Dermis blood vessel endothelial cell (primary cell): ENCODE results near the gene DNAJC15. TPM values are rescaled to one million over a fixed set of nuclear protein-coding genes. Genes with fewer than 3 reads are reported as not detected.
A peak's percentile ranks its signal among the peaks of the same experiment; 100 is the strongest.
"Not testable (repeated sequence)": the region's sequence is repeated elsewhere in the genome, so short reads cannot be mapped to it uniquely, and the experiment has no call there.

Source experiments
- DNase-seq: peaks from one replicate; pipeline ENCODE4 v3.0.0; 2010
- total RNA-seq: library from RNA; depleted of rRNA; stranded (reverse); fragments of >200 nt; gene quantifications from 2 replicates; pipeline ENCODE4 v1.2.3, GENCODE V29; 2014

DNAJC15 gene
- total RNA-seq, 1 donor from 2014 or later: 4.9 TPM

- peak; percentile 50 for DNase-seq
Observed at GRCh38 chr13:43005460-43006236, 17.7 kb upstream of the DNAJC15 start.

GRCh38 chr13:43006893-43007631, 16.3 kb upstream of the DNAJC15 start:
- DNase-seq: no peak

- no peak for DNase-seq
Observed at GRCh38 chr13:43008596-43008995, 14.8 kb upstream of the DNAJC15 start.

- DNase-seq: no peak
Observed at GRCh38 chr13:43009506-43009905, 13.9 kb upstream of the DNAJC15 start.

- DNase-seq: no peak
Observed at GRCh38 chr13:43014162-43014561, 9.2 kb upstream of the DNAJC15 start.

GRCh38 chr13:43016226-43016625, 7.2 kb upstream of the DNAJC15 start:
- no peak for DNase-seq

- DNase-seq: no peak
Observed at GRCh38 chr13:43019811-43020210, 3.6 kb upstream of the DNAJC15 start.

- no peak for DNase-seq
Observed at GRCh38 chr13:43020794-43021193, 2.6 kb upstream of the DNAJC15 start.

GRCh38 chr13:43021926-43022670, 1.3 kb upstream of the DNAJC15 start:
- no peak for DNase-seq

- DNase-seq: no peak
Observed at GRCh38 chr13:43022934-43023288, 475 bp upstream of the DNAJC15 start.

- DNase-seq: no peak
Observed at GRCh38 chr13:43026262-43026661, 2.9 kb downstream of the DNAJC15 start.

GRCh38 chr13:43030548-43030947, 7.2 kb downstream of the DNAJC15 start:
- DNase-seq: no peak

GRCh38 chr13:43031881-43032280, 8.5 kb downstream of the DNAJC15 start:
- no peak for DNase-seq

GRCh38 chr13:43033038-43033437, 9.7 kb downstream of the DNAJC15 start:
- no peak for DNase-seq

GRCh38 chr13:43036351-43037250, 13.2 kb downstream of the DNAJC15 start:
- DNase-seq: no peak

- DNase-seq: no peak
Observed at GRCh38 chr13:43039966-43040365, 16.6 kb downstream of the DNAJC15 start.

GRCh38 chr13:43040581-43041368, 17.4 kb downstream of the DNAJC15 start:
- DNase-seq: not testable (repeated sequence)

GRCh38 chr13:43041369-43041921, 18.1 kb downstream of the DNAJC15 start:
- no peak for DNase-seq

- DNase-seq: no peak
Observed at GRCh38 chr13:43042410-43042921, 19.1 kb downstream of the DNAJC15 start.

GRCh38 chr13:43044720-43045301, 21.4 kb downstream of the DNAJC15 start:
- no peak for DNase-seq
